ENCODE results near the gene C12orf60.

- TF ChIP-seq POLR2A (IDR thresholded peaks at IDR 0.05; ENCODE audit: low read length) (no peak), GATA1 (IDR thresholded peaks at IDR 0.05; ENCODE audit: low read depth, low read length) (no peak)
Observed at GRCh38 chr12:14769969-14770495, 33.4 kb upstream of the C12orf60 start.

All from erythroblast (primary cell).